ENCODE data around the gene SPECC1. TPM values are rescaled to one million over a fixed set of nuclear protein-coding genes. Genes with fewer than 3 reads are reported as not detected.

SPECC1 gene
- total RNA-seq, 1 experiment from 2014 or later = 46.4 TPM

GRCh38 chr17:20310481-20310880, 301.3 kb downstream of the SPECC1 start:
- no TSS peak for BruUV-seq (replicated peaks)
- intact Hi-C loops (cut with micrococcal nuclease) = no loop called here
- no peak for ATAC-seq
- TF ChIP-seq EZH2phosphoT487 (IDR thresholded peaks at IDR 0.05; ENCODE audit: borderline replicate concordance, low read length) (no peak), CTCF (conservative IDR thresholded peaks at IDR 0.05; ENCODE audit: low read depth, low read length) (no peak), EZH2 (IDR thresholded peaks at IDR 0.05; ENCODE audit: low read length, unreplicated experiment) (no peak)
- Histone ChIP-seq H3K9ac (ENCODE audit: low read length) (no peak overlapping the region), H3K4me3 (ENCODE audit: low read length) (no peak overlapping the region), H3K4me2 (ENCODE audit: low read length) (no peak overlapping the region), H4K20me1 (ENCODE audit: low read length) (no peaks in the 10 kb centered on the region), H3K9me3 (ENCODE audit: low read length) (peaks cover 5% of the 10 kb centered on the region), H3K9me2 (replicated peaks; ENCODE audit: low read length) (no peaks in the 10 kb centered on the region), H3K4me1 (ENCODE audit: insufficient read depth, low read length) (no peaks in the 10 kb centered on the region), H3K79me2 (ENCODE audit: low read length) (no peaks in the 10 kb centered on the region), H3K27me3 (ENCODE audit: low read length) (no peaks in the 10 kb centered on the region), H3K27ac (ENCODE audit: low read length) (no peak overlapping the region), H3F3A (ENCODE audit: low read length, unreplicated experiment) (no peaks in the 10 kb centered on the region), H3K36me3 (ENCODE audit: low read depth, low read length) (peaks cover 21% of the 10 kb centered on the region), H2AFZ (ENCODE audit: low read length) (no peak overlapping the region)
- DNase-seq = no peak
- ChIA-PET CTCF (no interaction called here), POLR2A (ENCODE audit: unreplicated experiment) (no interaction called here)

GRCh38 chr17:20313306-20313705, 304.1 kb downstream of the SPECC1 start:
- no peaks in the 10 kb centered on the region for H3K36me3 ChIP-seq (ENCODE audit: low read depth, low read length)
- H3K9me2 ChIP-seq (replicated peaks; ENCODE audit: low read length) = no peaks in the 10 kb centered on the region
- no peaks in the 10 kb centered on the region for H4K20me1 ChIP-seq (ENCODE audit: low read length)
- no peaks in the 10 kb centered on the region for H3F3A ChIP-seq (ENCODE audit: low read length, unreplicated experiment)
- no peaks in the 10 kb centered on the region for H3K4me1 ChIP-seq (ENCODE audit: insufficient read depth, low read length)
- BruUV-seq (replicated peaks) = no TSS peak
- CTCF ChIA-PET = no interaction called here
- no peaks in the 10 kb centered on the region for H3K79me2 ChIP-seq (ENCODE audit: low read length)
- ATAC-seq = no peak
- no peak overlapping the region for H2AFZ ChIP-seq (ENCODE audit: low read length)
- TF ChIP-seq EZH2phosphoT487 (IDR thresholded peaks at IDR 0.05; ENCODE audit: borderline replicate concordance, low read length) (no peak), EZH2 (IDR thresholded peaks at IDR 0.05; ENCODE audit: low read length, unreplicated experiment) (no peak), CTCF (conservative IDR thresholded peaks at IDR 0.05; ENCODE audit: low read depth, low read length) (no peak)
- H3K27me3 ChIP-seq (ENCODE audit: low read length) = no peaks in the 10 kb centered on the region
- no peak overlapping the region for H3K4me2 ChIP-seq (ENCODE audit: low read length)
- no peak overlapping the region for H3K27ac ChIP-seq (ENCODE audit: low read length)
- DNase-seq = no peak
- intact Hi-C loops (cut with micrococcal nuclease) = no loop called here
- no peaks in the 10 kb centered on the region for H3K9me3 ChIP-seq (ENCODE audit: low read length)
- POLR2A ChIA-PET (ENCODE audit: unreplicated experiment) = no interaction called here
- no peak overlapping the region for H3K9ac ChIP-seq (ENCODE audit: low read length)
- H3K4me3 ChIP-seq (ENCODE audit: low read length) = no peak overlapping the region

- H3K4me2 ChIP-seq (ENCODE audit: low read length) = no peak overlapping the region
- no peak overlapping the region for H3K4me3 ChIP-seq (ENCODE audit: low read length)
- H3K27me3 ChIP-seq (ENCODE audit: low read length) = no peaks in the 10 kb centered on the region
- H3K27ac ChIP-seq (ENCODE audit: low read length) = no peak overlapping the region
- H4K20me1 ChIP-seq (ENCODE audit: low read length) = no peaks in the 10 kb centered on the region
- POLR2A ChIA-PET (ENCODE audit: unreplicated experiment) = no interaction called here
- no peak for DNase-seq
- intact Hi-C loops (cut with micrococcal nuclease) = no loop called here
- no peak for TF ChIP-seq EZH2phosphoT487 (IDR thresholded peaks at IDR 0.05; ENCODE audit: borderline replicate concordance, low read length)
- no peak for ATAC-seq
- no peaks in the 10 kb centered on the region for H3K9me2 ChIP-seq (replicated peaks; ENCODE audit: low read length)
- BruUV-seq (replicated peaks) = no TSS peak
- H2AFZ ChIP-seq (ENCODE audit: low read length) = no peak overlapping the region
- no peaks in the 10 kb centered on the region for H3K4me1 ChIP-seq (ENCODE audit: insufficient read depth, low read length)
- H3K36me3 ChIP-seq (ENCODE audit: low read depth, low read length) = no peaks in the 10 kb centered on the region
- no peaks in the 10 kb centered on the region for H3K9me3 ChIP-seq (ENCODE audit: low read length)
- CTCF ChIA-PET = no interaction called here
- no peak overlapping the region for H3K9ac ChIP-seq (ENCODE audit: low read length)
- H3F3A ChIP-seq (ENCODE audit: low read length, unreplicated experiment) = no peaks in the 10 kb centered on the region
- H3K79me2 ChIP-seq (ENCODE audit: low read length) = no peaks in the 10 kb centered on the region
Observed at GRCh38 chr17:20313891-20314290, 304.7 kb downstream of the SPECC1 start.

Measured in PC-3 (cell line).